Panc1 (cell line): Measurements from ENCODE around the gene EPHB2. TPM values are rescaled to one million over a fixed set of nuclear protein-coding genes. Genes with fewer than 3 reads are reported as not detected.

Source experiments
- ATAC-seq: fragments of 200-7000 bp; cut with Tn5 transposase; 2 replicates; pipeline ENCODE4 v1.9.1; 2020; ENCODE audit warnings: mild to moderate bottlenecking, moderate library complexity
- BruUV-seq: library from RNA; stranded (reverse); fragments of 400-500 nt; replicated peaks from 2 replicates; lab custom pipeline; 2021; lab: Mats Ljungman, UMichigan
- CTCF ChIA-PET: fragments of 300-600 bp; sonication (Branson Sonifier 250); formaldehyde crosslinking; loops from one replicate; lab custom pipeline; 2022; ENCODE audit warnings: antibody characterized with exemption; lab: Charles Lee
- POLR2A ChIA-PET: fragments of 300-600 bp; sonication (Branson Sonifier 250); formaldehyde crosslinking; loops from one replicate; lab custom pipeline; 2022; ENCODE audit warnings: antibody characterized with exemption; lab: Charles Lee
- DNase-seq: peaks from one replicate; pipeline ENCODE4 v3.0.0-alpha.2; 2010; ENCODE audit warnings: low read depth, low spot score
- H3K27ac ChIP-seq: 2 replicates; pipeline ENCODE4 v1.5.1; 2011; ENCODE audit warnings: mild to moderate bottlenecking, low read length, inconsistent platforms
- H3K27me3 ChIP-seq: fragments of 200-500 bp; sonication (Bioruptor generic); 2 replicates; pipeline ENCODE4 v1.6.0; 2014; ENCODE audit warnings: low read length, inconsistent platforms; ENCODE audit not compliant: control insufficient read depth, insufficient read depth
- H3K36me3 ChIP-seq: fragments of 200-500 bp; sonication (Bioruptor generic); 2 replicates; pipeline ENCODE4 v1.5.1; 2014; ENCODE audit warnings: inconsistent platforms, mild to moderate bottlenecking, low read length, moderate library complexity; ENCODE audit not compliant: control insufficient read depth, insufficient read depth
- H3K4me1 ChIP-seq: 2 replicates; pipeline ENCODE4 v1.5.1; 2011; ENCODE audit warnings: inconsistent platforms, mild to moderate bottlenecking, low read length, moderate library complexity; ENCODE audit not compliant: control insufficient read depth, insufficient read depth
- H3K4me3 ChIP-seq, 2 experiments: 2 replicates each; pipeline ENCODE4 v1.5.1; 2011 to 2012; ENCODE audit warnings: low read depth in 2 of 2, low read length in 2 of 2, mild to moderate bottlenecking in 2 of 2, inconsistent platforms in 1 of 2, moderate library complexity in 1 of 2
- H3K9me3 ChIP-seq: fragments of 200-500 bp; sonication (Bioruptor generic); 2 replicates; pipeline ENCODE4 v1.5.1; 2014; ENCODE audit warnings: low read depth, mild to moderate bottlenecking, inconsistent platforms, low read length, moderate library complexity; ENCODE audit not compliant: control insufficient read depth, insufficient read depth
- POLR2AphosphoS5 ChIP-seq: IDR thresholded peaks from 2 replicates; pipeline ENCODE4 v1.6.1; 2012; ENCODE audit warnings: mild to moderate bottlenecking, low read depth, low read length, moderate library complexity
- REST ChIP-seq, 2 experiments: IDR thresholded peaks; 2 replicates each; pipeline ENCODE4 v1.6.1; 2011 to 2012; ENCODE audit warnings: low read depth in 2 of 2, control low read depth in 1 of 2, low read length in 1 of 2, mild to moderate bottlenecking in 1 of 2, moderate library complexity in 1 of 2; ENCODE audit not compliant: insufficient read depth in 1 of 2
- SIN3A ChIP-seq: IDR thresholded peaks from 2 replicates; pipeline ENCODE4 v1.6.1; 2012; ENCODE audit warnings: low read depth, mild to moderate bottlenecking, low read length, moderate library complexity, borderline replicate concordance; ENCODE audit not compliant: insufficient read depth
- TCF7L2 ChIP-seq: IDR thresholded peaks from 2 replicates; pipeline ENCODE4 v1.6.1; 2011; ENCODE audit warnings: mild to moderate bottlenecking, low read depth, low read length, inconsistent platforms
- in situ Hi-C: cut with HindIII; loops from 2 replicates; pipeline ENCODE4 v1.10.0; 2016; ENCODE audit warnings: low sequenced_read_pairs, low pct_unique_long_range_greater_than_20kb
- intact Hi-C: fragments of 100-400 bp; cut with micrococcal nuclease; formaldehyde crosslinking; loops from one replicate; pipeline ENCODE4 v1.10.0; 2022; ENCODE audit not compliant: unreplicated experiment
- total RNA-seq: library from RNA; stranded (reverse); gene quantifications from one replicate; pipeline ENCODE4 v1.2.1, GENCODE V29; 2021; ENCODE audit not compliant: unreplicated experiment
- TF ChIP-seq, protein P1 (sequence below): fragments of 450-650 bp; IDR thresholded peaks from 2 replicates; pipeline ENCODE4 v1.5.1; 2017; ENCODE audit warnings: mild to moderate bottlenecking

Gene EPHB2
- total RNA-seq, 1 experiment from 2014 or later = 29.0 TPM

DNA sequence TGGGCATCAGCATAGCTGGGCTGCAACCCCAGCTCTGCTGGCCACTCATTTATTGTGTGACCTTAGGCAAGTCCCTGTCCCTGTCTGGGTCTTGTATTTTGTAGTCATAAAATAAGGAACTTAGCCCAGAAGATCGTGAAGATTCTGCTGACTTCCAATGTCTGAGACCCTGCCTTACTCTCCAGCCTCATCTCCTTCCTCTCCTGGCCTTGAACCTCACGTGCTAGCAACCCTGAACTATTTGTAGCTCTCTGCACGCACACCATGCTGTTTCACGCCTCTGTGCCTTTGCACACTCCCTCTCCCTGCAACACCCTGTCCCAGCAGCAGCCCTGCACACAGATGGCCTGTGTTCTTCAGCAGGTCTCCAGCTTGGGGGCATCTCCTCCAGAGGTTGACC, 140.9 kb downstream of the EPHB2 start:
- POLR2A ChIA-PET = no interaction called here
- H3K9me3 ChIP-seq = no peaks in the 10 kb centered on the region
- CTCF ChIA-PET = no interaction called here
- TF ChIP-seq TCF7L2 (no peak), SIN3A (no peak), POLR2AphosphoS5 (no peak), REST (IDR thresholded peaks at IDR 0.05; ENCODE audit: insufficient read depth in 1 of 2, low read depth in 2 of 2, low read length in 1 of 2) (no peak)
- TF ChIP-seq, protein P1, sequence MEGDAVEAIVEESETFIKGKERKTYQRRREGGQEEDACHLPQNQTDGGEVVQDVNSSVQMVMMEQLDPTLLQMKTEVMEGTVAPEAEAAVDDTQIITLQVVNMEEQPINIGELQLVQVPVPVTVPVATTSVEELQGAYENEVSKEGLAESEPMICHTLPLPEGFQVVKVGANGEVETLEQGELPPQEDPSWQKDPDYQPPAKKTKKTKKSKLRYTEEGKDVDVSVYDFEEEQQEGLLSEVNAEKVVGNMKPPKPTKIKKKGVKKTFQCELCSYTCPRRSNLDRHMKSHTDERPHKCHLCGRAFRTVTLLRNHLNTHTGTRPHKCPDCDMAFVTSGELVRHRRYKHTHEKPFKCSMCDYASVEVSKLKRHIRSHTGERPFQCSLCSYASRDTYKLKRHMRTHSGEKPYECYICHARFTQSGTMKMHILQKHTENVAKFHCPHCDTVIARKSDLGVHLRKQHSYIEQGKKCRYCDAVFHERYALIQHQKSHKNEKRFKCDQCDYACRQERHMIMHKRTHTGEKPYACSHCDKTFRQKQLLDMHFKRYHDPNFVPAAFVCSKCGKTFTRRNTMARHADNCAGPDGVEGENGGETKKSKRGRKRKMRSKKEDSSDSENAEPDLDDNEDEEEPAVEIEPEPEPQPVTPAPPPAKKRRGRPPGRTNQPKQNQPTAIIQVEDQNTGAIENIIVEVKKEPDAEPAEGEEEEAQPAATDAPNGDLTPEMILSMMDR = no peak
- H3K4me1 ChIP-seq = no peaks in the 10 kb centered on the region
- in situ Hi-C loops (no loop called here), intact Hi-C loops (no loop called here)
- no peak overlapping the region for H3K27ac ChIP-seq
- no peaks in the 10 kb centered on the region for H3K36me3 ChIP-seq
- BruUV-seq = no TSS peak
- H3K27me3 ChIP-seq = no peaks in the 10 kb centered on the region
- DNase-seq (no peak), ATAC-seq (no peak)
- no peak overlapping the region for H3K4me3 ChIP-seq

- ChIA-PET POLR2A (no interaction called here), CTCF (no interaction called here)
- Histone ChIP-seq H3K4me1 (no peaks in the 10 kb centered on the region), H3K4me3 (no peak overlapping the region), H3K36me3 (no peaks in the 10 kb centered on the region), H3K9me3 (no peaks in the 10 kb centered on the region), H3K27me3 (no peaks in the 10 kb centered on the region), H3K27ac (no peak overlapping the region)
- no TSS peak for BruUV-seq
- intact Hi-C loops (no loop called here), in situ Hi-C loops (no loop called here)
- TF ChIP-seq POLR2AphosphoS5 = no peak
- TF ChIP-seq, protein P1 = no peak
- no peak for TF ChIP-seq SIN3A
- TF ChIP-seq REST (IDR thresholded peaks at IDR 0.05; ENCODE audit: insufficient read depth in 1 of 2, low read depth in 2 of 2, low read length in 1 of 2) = no peak
- no peak for TF ChIP-seq TCF7L2
- DNase-seq = no peak
- no peak for ATAC-seq
Observed at GRCh38 chr1:22852144-22852655, 141.6 kb downstream of the EPHB2 start.
